GOT3 (cell line): ENCODE data around the gene C2CD4C.
"Not testable (repeated sequence)": the region's sequence is repeated elsewhere in the genome, so short reads cannot be mapped to it uniquely, and the experiment has no call there.

Source experiments
- DNase-seq: peaks from one replicate; lab custom pipeline; 2025; ENCODE audit warnings: mixed read lengths; lab: John Stamatoyannopoulos, UW

The C2CD4C gene

GRCh38 chr19:438416-438958 lies 29.5 kb upstream of the C2CD4C start:
- DNase-seq: no peak

DNA sequence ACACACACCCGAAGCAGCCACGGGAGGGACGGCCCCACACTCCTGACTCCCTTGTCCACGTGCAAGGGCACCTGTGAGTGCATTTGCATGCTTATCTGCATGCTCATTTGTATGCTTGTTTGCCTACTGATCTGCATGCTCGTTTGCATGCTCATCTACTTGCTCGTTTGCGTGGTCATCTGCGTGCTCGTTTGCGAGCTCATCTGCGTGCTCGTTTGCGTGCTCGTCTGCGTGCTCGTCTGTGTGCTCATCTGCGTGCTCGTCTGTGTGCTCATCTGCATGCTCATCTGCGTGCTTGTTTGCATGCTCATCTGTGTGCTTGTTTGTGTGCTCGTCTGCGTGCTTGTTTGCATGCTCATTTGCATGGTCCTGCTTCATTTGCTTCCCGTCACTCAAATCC lies 28.1 kb upstream of the C2CD4C start:
- no peak for DNase-seq

GRCh38 chr19:436413-436950 lies 27.5 kb upstream of the C2CD4C start:
- no peak for DNase-seq

- no peak for DNase-seq
These were observed 26.9 kb upstream of the C2CD4C start for GRCh38 chr19:435707-436412.

GRCh38 chr19:435056-435706 lies 26.2 kb upstream of the C2CD4C start:
- DNase-seq: no peak

GRCh38 chr19:434152-434960 lies 25.4 kb upstream of the C2CD4C start:
- DNase-seq: no peak

- no peak for DNase-seq
These were observed 21.8 kb upstream of the C2CD4C start for GRCh38 chr19:430701-431100.

DNA sequence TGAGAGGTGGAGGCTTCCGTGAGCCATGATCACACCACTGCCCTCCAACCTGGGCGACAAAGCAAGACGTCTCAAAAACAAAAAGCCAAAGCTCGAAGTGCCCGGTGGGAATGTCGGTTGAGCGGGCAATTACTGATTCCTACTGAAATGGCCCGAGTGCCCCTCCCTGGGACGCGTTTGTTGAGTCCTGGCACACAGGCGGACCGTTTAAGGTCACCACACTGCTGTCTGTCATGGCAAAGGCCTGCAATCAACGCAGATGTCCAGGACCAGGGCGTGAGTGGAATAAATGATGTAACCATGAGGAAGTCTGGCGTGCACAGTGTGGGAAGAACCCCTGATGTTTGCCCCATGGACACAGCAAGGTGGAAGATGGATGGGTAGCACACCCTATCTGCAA lies 19.2 kb upstream of the C2CD4C start:
- DNase-seq: no peak

GRCh38 chr19:427675-428074 lies 18.7 kb upstream of the C2CD4C start:
- DNase-seq: not testable (repeated sequence)

DNA sequence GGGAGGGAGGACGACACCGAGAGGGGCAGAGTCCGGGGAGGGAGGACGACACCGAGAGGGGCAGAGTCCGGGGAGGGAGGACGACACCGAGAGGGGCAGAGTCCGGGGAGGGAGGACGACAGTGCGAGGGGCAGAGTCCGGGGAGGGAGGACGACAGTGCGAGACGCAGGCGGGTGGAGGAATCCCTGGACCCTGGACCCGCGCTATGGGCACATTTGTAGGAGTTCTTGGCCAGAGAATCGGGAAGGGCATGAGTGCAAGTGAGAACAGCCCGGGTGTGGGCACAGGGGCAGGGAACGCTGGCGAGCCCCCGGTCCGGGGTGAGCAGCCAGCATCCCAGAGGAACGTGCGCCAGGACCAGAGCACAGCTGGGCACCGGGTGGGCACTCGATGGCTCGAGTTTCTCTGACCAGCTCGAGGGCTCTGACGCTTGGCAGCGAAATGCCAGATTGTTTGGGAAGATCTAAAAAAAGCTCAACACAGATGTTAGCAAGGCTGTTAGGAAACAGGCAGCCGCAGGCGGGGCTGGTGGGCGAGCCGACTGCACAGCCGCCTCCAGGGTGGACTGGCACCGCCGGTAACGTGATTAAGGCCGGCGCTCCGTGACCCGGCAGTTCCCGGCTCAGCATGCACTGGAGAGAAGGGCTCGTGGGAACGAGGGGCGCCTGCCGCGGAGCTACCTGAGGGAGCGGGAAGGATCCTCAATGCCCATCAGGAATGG lies 17.9 kb upstream of the C2CD4C start:
- no peak for DNase-seq

DNA sequence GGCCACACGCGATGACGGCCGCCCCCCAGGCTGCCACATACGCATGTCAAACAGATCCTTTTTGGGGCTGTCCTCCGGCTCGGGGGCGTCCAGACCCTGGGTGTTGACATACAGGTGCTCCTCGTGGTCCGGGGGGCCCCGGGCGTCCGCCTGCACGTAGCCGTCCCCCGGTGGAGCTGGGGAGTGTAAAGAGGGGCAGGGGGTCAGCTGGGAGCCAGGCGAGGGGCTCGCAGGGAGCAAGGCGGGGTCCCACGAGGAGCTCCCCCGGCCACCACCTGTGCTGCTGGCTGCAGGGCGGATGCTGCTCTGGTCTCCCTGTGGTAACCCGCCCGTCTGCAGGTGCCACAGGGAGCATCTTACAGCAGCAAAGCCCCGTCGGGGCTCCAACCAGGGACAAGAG lies 16.1 kb upstream of the C2CD4C start:
- DNase-seq: no peak

GRCh38 chr19:424546-424945 lies 15.6 kb upstream of the C2CD4C start:
- DNase-seq: no peak

- DNase-seq: no peak
These were observed 14.9 kb upstream of the C2CD4C start for GRCh38 chr19:423691-424466.

- not testable (repeated sequence) for DNase-seq
These were observed 13.9 kb upstream of the C2CD4C start for GRCh38 chr19:422917-423226.

- DNase-seq: no peak
These were observed 13.4 kb upstream of the C2CD4C start for GRCh38 chr19:422213-422916.

DNA sequence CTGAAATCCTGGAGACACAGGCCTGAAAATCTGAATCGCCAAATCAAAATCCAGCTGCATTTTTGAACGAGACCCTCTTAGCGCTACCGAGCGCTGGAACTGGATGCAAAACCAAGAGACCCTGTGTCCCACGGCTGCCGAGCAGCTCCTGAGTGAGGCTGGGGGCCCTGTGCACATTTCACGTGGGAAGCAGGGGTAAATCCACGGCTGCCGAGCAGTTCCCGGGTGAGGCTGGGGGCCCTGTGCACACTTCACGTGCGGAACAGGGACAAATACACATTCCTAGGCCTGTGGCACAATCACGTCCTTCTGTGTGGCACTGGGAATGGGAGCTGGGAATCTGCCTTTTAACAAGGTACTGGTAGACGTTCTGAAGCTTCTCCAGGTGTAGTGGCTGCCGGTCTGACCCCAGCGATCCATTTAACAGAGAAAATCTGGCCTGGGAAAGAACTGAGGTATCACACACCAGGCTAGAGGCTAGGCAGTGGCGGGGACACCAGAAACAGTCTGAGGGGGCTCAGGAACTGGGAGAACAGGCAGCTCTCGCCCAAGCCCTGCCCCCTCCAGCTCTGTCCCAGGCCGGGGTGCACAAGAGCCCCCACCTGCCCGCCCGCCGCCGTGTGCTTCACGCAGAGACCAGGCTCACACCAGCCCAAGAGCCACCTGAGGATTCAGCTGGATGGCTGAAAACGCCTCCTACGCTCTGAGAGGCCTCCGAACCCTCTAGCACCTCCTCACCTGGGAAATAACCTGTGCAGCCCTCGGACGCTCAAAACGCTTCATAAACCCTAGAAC lies 11.0 kb upstream of the C2CD4C start:
- DNase-seq: no peak

DNA sequence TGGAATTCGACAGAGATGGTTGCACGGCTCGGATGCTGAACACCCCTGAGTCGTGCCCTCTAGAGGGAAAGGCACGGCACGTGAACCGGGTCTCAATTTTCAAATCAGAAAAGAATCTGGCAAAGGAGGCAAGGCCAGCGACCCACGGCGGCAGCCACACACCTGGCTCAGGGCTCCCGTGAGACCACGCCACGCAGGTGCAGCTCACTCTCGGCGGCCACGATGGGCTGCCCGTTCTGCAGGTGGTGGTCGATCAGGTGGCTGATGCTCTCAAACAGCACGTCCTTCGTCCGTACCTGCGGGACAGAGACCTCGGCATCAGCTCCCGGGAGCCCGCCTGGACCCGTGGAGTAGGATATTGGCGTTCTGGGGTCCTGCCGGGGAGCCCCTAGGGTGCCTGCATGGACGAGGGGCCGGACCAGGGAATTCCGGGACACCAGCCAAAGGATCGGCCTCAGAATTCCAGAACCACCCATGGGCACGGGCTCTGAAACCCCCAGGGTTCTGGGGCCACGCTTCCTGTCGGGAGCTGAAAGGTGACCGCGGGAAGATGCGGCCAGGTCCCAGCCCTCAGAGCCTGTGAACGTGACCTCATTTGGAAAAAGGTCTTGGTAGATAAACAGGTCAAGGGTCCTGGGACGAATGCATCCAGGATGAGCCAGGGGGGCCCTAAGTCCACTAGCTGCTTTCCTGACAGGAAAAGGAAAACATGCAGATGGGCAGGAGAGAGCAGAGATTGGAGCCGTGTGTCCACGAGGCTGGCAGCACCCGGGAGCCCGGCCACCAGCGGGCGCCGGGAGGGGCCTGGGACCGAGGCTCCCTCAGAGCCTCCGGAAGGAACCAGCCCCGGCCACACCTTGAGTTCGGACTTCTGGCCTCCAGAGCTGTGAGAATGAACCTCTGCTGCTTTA lies 10.1 kb upstream of the C2CD4C start:
- DNase-seq: no peak

DNA sequence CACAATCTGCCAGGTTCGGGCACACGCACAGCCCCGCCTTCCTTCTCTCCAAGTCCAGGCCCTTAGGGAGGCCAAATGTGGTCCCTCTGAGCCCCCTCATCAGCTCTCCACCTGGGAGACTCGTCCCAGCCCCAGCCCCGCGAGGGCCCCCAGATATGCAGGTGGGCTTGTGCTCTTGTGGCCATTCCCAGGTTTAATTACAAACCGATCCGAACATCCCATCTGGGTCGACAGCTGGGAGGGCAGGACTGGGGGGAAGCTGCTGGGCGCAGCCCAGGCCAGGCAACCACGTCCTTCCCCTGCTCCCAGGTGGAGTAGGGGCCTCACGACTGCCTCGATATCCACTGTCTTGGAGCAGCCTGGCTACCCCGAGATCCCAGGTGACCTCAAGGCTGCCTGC lies 7.5 kb upstream of the C2CD4C start:
- no peak for DNase-seq

GRCh38 chr19:415292-415691 lies 6.3 kb upstream of the C2CD4C start:
- no peak for DNase-seq
